CD4-positive, alpha-beta T cell treated with Interleukin-17A for 1 hour (primary cell): Measurements from ENCODE around the gene SH2D1B.

Experiments
- DNase-seq: peaks from one replicate; pipeline ENCODE4 v3.0.0-alpha.2; 2020

SH2D1B gene

DNA sequence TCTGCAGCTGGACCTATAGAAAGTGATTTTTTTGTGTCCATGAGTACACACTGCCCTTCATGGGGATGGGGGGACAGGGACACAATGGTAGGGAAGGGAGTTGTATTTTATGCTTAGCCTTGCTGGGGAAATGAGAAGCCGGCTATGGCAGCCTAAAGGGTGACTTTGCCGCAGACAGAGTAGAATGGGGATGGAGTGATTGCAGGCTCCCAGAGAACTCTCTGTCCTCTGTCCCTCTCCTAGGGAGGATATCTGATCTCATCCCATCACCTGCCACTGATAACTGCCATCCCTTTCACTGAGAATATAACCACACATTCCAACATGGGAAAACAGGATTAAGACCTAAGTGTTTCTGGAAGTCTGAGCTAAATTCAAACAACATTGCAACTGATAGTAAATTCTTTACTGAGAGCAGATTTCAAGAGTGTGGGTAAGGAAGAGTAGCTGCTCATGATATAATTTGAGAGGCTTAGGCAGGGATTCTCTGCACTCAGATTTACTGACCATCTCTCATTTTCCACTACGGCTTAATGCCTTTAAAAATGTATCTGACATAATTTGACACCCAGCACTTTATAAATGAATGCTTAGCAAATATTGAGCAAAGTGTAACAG is 13.9 kb downstream of the SH2D1B start:
- no peak for DNase-seq

DNA sequence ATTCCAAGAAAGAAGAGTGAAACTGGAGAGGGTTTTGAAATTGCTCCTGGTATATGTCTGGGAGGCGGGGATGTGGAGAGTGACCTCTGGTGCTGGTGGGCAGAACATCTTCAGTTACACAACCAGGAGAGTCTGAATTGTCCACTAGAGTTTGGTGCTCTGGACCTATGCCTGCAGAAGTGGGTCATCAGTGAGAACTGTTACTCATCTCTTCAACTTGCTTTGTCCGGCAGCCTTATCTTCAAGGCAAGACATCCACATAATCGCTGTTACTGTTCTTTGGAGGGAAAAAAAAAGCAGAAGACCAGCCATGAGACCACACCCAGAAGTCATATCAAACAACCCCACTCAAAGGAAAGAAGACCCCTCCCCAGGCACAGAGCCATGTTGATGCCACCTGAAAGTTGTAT is 14.9 kb downstream of the SH2D1B start:
- no peak for DNase-seq

DNA sequence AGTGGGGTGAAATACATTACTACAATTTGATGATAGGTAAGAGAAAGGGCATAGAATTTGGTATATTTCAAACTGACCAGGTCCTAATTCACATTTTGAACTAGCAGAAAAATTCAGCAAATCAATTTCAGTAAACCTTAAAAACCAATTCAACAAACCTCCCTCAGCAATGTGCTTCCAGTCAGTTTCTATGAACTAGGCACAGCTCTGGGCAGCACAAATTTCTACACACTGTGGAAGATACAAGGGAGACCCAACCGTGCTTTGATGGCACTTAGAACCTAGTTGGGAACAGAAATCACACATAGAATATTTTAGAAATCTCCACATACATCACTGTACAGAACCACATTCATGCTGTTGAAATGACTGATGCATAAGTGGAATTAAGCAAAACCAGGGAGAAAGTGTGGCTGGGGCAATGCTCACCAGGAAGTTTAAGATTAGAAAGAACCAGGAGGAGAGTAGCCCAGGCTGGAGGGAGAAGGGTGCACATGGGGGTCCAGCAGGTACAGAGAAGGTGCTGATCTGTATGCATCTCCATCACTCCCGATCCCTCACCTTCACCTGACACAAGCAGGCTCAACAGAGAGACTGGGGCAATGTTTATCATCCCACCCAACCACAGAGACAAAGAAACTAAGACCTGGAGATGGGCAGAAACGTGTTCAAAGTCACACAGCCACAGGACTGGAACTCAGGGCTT is 15.6 kb downstream of the SH2D1B start:
- no peak for DNase-seq

DNA sequence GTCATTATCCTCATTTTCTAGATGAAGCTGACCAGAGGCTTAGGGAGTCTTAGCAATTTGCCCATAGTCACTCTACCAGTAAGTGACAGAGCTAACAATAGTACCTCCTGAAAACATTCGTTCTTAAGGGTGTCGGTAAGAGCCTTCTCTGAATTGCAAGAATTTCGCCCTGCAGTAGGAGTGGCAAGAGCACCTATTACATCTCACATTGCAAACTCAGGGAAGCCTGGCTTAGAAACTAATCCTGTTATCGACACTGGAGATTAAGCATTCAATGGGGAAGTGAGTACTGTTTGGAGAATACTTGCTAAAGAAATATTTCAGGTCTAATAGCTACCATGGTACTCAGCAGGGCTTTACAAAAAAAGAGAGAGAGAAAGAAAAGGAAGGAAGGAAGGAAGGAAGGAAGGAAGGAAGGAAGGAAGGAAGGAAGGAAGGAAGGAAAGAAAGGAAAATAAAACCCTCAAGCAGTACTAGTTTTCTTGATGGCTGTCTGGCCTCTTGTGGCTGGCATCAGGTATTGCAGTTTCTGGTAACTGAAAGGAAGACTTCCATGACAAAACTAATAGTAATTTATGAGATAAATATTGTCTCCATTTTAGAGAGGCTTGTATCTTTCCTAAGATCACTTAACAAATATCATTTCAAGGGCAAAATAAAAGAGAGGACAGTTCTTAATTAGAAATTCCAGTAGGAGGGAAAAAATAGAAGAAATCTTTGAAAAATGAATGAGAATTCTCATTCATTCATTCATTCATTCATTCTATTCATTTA is 20.0 kb downstream of the SH2D1B start:
- DNase-seq = peak; percentile 20

DNA sequence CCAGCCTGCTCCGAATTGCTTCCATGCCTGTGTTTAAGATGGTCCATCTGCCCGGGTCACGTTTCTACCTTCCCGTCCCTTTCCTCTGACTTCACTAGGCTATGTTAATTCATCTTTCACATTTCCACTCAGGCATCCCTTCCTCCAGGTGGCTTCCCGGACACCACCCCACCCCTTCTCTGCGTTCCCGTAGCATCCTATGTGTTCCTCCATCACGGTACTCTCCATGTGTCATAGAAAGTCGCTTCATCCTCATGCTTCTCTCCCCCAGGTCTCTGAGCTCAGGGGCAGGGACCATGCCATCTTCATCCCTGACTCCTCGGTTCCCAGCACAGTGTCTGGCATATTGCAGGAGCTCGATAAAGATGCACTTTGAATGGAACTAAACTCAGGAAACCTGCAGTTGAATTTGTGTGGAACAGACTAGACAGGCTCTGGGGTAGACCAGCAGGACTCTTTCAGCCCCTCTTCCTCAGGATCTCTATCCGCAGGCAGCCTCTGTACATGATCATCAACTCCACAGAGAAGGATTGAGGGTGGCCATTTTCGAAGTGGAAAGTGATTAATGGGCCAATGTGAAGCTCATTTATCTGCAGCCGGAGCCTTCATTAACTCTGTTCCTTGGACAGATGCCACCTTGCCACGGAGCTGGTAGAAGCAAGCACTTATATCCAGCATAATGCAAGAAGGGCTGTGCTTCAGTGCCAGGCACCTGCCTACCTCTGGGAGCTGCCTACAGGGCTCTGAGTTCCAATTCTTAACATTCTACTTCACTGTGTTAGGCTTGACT is 21.3 kb downstream of the SH2D1B start:
- no peak for DNase-seq

DNA sequence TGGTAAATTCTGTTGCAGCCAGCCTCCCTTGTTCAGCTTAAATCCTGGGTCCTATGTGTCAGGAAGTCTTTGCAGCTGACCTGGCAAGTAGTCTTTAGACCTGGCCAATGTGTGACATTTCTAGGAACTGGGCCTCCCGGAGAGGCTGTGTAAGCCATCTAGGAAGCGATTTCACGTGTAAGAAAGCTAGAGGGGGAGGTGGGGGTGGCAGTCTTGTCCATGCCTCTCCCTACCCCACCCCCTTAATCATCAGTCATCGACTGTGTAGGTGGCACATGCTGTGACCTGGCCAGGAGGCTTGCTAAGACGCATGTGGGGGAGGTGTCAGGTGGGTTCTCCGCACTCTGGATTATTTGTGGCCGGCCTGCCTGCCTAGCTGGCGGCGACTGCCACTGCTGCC is 22.0 kb downstream of the SH2D1B start:
- no peak for DNase-seq

DNA sequence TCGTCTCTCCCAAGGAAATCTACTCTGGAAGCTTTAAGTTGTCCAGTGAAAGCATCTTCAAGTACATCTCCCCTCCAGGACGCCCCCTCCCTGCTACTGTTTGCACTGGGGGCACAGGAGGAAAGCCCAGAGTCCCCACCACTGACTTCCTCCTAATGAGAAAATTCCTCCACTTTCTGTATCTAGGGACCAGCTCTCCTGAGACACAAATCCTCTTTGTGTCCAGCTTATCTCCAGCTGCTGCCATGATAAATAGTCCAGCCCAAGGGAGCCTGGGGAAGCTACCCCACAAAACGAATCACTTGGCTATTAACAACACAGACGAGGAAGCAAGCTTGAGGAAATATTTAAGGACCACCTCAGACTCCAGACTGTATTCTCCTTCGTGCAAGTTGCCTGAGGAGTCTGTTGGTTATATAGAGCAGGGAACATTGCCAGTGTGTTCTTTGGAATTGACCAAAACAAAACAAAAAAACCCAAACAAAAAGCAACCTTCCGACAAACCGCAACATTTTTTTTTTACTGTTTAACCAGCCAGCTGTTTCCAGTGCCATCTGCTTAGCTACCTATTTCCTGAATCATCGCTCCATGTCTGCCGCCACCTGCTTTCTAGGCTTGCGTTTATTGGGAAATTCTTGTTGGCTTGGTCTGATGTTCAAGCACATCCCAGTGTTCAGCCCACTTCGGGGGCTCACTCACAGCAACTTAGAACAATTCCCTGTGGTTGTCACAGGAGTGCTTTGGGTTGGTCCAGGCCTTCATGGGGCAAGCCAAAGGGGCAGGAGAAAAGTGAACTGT is 22.7 kb downstream of the SH2D1B start:
- DNase-seq = no peak

DNA sequence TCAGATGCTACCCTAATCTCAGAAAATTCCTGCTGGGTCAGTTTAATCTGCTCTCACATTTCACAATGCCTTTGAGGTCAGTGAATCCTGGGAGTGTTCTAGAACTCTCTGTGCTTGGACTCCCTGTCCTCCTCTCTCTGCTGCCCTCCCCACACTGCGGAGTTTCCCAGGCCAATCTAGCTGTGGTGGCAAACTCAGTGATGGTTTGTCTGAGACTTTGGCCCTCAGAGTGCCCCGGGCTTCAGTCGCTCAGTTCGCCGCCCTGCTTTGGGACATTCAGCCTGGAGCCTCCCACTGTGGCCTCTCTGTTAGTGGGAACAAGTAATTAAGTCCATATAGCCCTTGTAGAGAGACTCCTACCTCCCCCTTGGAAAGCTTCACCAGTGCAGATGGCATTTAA is 23.3 kb downstream of the SH2D1B start:
- no peak for DNase-seq

DNA sequence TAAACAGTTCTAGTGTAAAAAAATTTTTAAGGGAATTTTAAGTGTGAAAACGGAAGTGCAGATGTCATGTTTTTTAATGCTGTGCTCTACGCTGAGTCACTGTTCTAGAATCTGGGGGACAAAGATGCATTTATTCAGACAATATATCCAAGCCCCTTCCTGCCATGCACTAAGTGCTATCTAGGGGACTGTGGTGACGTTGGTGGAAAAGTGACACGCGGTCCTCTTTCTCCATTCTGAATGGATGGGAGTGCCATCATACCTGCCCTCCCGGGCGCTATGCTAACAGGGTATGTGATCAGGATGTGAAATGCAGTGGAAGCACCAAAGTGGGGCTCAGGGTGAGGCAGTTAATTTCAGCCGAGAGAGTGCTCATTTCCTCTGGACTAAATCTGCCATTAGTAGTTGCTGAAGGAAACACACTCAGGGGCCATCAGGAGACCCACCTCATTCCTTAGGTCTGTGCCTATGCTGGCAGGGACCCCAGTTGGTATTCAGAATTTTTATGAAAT is 23.8 kb downstream of the SH2D1B start:
- DNase-seq = no peak

DNA sequence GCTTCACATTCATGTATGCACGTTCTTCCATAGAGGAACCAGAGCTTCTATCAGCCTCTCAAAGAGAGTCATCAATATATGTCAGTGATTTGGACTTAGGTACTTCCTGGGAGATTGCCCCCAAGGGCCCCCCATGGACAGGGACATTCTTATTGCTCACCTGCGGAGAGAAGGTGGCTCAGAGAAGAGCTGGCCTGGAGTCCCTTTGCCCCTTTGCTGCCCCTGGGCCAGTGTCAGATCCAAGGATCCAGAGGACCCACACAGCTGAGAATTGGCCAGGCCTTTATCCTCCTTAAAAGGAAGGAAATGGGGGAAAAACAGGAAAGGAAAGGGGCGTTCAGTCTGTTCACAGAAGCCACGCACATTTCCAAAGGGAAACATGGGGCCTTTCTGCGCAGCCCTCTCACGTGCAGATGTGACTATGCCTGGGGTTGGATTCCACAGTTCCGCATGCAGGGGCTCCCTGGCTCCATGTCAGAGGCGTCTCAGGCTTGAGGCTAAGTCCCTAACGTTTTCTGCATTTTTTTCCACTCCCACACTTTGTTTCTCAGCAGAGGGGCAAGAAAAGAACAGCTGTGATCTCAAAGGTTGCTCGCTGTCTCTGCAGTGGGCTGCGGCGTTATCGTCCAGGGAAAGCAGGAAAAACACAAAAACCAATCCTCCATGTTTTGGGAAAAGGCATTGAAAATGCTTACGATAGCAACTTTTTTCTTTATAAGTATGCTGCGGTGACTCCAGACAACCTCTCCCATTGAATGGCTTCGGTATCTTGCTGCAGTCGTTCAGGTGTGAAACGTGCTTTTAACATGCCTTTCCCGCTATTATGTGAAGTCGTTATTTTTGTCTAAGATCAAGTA is 24.5 kb downstream of the SH2D1B start:
- no peak for DNase-seq

DNA sequence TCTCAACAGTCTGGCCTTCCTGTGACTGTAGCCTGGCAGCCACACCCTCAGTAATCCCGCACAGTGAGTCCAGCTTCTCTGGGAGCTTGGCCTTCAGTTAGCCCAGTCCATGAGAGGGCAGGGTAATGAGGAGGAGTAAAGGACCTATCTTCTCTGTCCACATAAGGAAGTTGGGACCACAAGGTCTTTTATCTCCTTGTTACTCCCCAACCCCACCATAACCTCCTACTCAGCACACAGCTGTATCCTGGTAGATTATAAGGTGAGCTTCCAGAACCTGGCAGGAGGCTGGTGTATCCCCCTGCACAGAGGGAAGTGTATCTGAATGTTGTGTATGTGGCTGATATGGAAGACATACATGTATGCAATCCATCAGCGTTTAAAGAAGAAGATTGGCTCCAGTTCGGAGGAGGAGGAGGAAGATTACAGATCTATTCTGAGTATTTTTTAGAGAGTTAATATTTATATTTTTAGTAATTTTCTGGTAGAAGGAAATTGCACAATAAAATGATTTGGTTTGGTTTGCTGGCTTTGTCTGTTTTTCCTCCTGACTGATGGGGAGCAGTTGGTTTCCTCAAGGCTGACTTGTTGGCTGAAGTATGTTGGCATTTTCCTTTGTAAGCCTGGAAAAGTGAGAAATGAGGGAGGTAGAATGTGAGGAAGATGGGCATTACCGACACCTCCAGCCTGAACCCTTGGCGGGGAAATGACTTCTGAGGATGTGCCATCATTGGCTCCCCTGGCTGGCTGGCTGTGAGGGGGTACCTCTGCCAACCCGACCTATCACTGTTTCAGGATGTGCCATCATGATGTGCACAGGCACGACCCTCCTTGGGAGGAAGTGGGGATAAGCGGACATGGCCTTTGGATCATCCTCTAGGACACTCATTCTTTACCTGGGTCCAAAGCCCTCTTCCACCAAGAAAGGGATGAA is 25.4 kb downstream of the SH2D1B start:
- DNase-seq = no peak

DNA sequence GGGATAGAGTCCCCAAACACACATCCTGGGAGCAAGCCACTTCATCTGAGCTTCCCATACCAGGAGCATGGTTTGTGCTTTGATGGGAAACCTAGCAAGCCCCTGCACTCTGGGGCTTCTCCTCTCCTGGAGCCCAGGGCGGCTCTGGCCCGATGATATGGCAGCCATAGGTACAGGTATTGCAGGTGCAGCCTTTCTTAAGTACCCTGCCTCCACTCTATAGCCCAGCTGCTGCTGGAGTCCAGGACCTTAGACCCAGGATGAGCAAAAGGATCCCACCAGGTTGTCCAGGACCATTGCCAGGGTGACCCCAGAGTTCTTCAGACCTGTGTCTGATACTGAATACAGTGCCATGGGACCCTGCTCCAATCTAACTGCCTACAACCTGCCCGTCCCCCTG is 26.2 kb downstream of the SH2D1B start:
- no peak for DNase-seq

DNA sequence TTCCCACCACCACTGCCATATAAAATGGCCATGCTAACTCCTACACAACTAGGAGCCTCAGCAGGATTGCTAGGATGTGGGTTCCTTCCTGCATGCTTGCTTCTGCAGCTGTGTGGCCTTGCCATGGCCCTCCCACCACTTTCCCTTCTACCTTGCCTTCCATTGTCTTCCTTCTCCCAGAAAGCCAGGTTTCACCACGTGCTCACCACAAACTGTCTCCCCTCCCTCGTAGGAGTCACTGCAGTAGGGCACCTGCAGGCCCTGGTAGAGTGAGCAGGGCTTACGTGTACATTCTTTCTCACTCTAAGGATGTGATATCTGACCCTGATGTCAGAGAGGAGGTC is 26.7 kb downstream of the SH2D1B start:
- no peak for DNase-seq

DNA sequence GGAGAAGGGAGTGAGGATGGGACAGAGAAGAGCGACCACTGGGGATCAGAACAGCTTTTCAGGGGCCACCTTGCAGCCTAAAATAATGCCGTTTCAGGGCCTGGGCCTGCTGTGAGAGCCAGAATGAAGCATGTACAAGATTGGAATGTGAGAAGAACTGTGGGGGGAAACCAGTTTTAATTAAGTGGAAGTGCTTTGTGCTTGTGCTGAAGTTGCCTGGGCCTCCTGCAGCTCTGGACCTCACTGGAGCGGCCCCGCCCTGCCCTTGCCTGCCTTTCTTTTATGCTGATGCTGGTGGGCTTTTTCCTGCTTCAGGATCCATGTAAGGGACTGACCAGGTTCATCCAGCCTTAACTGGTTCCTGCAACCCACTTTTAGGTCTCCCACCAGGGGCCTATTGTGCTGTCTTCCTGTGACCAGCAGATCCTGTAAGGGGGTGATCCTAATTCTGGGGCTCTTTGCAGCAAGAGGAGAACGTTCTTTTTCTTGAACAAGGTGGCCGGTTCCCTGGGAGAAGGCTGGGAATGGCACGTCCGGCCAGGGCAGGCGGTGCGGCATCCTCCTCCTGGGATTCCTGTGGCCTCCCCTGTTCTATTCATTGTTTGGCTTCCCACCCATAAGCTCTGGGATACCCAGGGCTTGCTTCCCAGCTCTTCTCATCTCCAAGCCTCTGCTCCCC is 27.2 kb downstream of the SH2D1B start:
- no peak for DNase-seq

DNA sequence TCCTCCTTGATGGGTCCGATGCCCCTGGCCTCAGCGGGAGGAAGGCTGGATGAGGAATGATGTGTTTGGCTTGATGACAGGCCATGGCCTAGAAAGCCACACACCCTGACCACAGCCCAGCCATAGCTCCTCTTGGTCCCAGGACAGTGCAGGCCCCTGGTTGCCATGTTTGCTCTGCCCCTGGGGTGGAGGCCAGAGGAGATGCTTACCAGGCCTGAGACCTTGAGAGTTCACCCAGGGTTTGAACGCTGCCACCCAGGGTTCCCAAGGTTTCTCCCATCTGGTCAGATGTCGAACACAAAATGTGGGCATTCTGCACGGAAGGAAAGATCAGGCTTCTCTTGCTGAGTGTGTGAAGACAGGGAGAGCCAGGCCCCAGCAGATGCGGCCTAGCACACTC is 27.8 kb downstream of the SH2D1B start:
- no peak for DNase-seq

DNA sequence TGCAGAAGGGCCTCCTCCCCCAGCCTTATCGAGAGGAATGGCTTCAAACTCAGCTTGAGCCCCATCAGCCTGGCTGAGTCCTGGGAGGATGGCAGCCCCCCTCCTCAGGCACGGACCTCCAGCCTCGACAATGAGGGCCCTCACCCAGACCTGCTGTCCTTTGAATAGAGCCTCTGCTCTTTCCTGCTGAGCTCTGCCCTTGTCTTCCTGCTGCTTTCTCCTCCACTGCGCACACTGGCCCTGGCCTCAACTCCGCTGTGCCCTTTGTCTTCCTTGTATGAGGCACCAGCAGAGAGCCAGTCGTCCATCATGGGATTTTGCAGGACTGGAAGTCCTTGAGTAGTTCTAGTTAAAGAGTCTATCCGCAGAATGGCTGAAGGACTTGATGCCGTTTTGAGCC is 28.4 kb downstream of the SH2D1B start:
- DNase-seq = no peak

DNA sequence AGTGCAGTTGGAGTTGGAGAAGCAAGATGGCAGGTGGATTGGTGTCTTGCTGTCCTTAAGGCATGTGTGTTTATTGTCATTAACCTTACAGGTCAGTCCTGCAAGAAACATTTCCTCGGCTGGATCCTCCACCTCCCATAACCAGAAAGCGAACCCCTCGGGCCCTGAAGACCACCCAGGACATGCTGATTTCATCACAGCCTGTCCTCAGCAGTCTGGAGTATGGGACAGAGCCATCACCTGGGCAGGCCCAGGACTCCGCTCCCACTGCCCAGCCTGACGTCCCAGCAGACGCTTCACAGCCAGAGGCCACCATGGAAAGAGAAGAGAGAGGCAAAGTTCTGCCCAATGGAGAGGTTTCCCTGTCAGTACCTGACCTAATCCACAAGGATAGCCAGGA is 28.8 kb downstream of the SH2D1B start:
- DNase-seq = no peak

DNA sequence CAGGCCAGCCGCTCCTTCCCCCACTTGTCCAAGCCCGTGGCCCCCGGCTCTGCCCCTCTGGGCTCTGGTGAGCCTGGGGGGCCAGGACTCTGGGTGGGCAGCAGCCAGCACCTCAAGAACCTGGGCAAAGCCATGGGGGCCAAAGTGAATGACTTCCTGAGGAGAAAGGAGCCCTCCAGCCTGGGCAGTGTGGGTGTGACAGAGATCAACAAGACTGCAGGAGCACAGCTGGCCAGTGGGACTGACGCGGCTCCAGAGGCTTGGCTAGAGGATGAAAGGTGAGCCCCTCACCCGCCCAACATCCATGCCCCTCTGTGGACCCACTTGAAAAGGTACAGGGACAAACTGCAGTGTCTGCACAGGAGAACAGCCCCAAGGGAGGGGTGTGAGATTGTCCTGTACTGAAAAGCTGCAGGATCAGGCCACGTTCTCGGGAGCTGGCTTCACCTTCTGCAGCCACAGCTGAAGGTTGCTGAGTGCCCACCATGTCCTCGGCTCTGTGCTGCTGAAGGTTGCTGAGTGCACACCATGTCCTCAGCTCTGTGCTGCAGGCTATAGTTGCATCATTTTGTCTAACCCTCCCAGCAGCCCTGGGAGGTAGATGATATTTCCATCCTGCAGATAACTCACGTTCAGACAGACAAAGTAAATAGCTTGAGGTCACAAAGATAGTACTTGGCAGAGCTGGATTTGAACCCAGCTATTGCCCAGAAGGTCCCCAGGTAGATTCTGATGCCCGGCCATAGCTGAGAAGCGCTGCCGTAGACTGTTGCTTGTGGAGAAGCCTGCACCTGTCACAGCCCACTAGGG is 29.8 kb downstream of the SH2D1B start:
- no peak for DNase-seq

DNA sequence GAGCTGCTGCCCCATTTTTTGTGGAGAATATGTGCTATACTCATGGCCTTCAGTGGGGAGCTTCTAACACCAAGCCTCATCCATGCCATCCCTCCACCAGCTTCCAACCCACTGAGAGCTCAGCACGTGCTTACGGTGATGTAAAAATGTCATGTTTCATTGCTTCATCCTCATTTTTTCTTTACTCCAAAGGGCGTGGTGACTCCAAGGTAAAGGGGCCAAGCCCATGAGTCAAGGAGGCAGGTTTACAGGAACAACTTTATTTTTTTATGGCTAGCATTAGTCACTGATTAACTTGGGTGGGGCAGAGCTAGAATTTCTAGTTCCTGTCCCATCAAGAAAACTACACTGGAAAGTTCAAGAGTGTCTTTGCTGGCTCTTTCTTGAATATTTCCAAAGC is 30.6 kb downstream of the SH2D1B start, which contains the start of gene C1orf226:
Gene C1orf226, plus strand, starts transcription at position 346 of the 400 bp plus-strand sequence. CDS start 174 bp downstream, outside the sequence.
- DNase-seq = no peak
